HEK293 (cell line): ENCODE data around the gene ROR2.

Experiments used
- CTCF ChIA-PET: fragments of 350-600 bp; formaldehyde crosslinking; extraction: SDS; loops from one replicate; lab custom pipeline; 2021; ENCODE audit warnings: antibody characterized with exemption; lab: Yijun Ruan, JAX
- POLR2A ChIA-PET: fragments of 300-600 bp; formaldehyde crosslinking; extraction: SDS; loops from one replicate; lab custom pipeline; 2020; ENCODE audit warnings: antibody characterized with exemption, inconsistent platforms; lab: Yijun Ruan, JAX
- H3K27ac ChIP-seq: fragments of 200-500 bp; sonication (Bioruptor generic); 2 replicates; pipeline ENCODE4 v1.5.1; 2014; ENCODE audit warnings: low read depth, low read length, control low read depth, inconsistent platforms; ENCODE audit errors: extremely low read depth
- H3K36me3 ChIP-seq, 2 experiments: fragments of 200-500 bp in 1 of 2; sonication (Bioruptor generic) in 1 of 2; 1 replicate in 1 of 2; 2 replicates in 1 of 2; pipeline ENCODE4 v1.5.1; 2014 to 2017; ENCODE audit warnings: inconsistent platforms in 2 of 2, low read length in 2 of 2; ENCODE audit not compliant: control insufficient read depth in 2 of 2, insufficient read depth in 1 of 2
- H3K4me1 ChIP-seq: fragments of 200-500 bp; sonication (Bioruptor generic); 2 replicates; pipeline ENCODE4 v1.5.1; 2014; ENCODE audit warnings: mild to moderate bottlenecking, low read length, inconsistent platforms; ENCODE audit not compliant: control insufficient read depth, insufficient read depth
- H3K4me3 ChIP-seq: 2 replicates; pipeline ENCODE4 v1.5.1; 2011; ENCODE audit warnings: low read depth, mild to moderate bottlenecking, control low read depth, low read length, moderate library complexity
- H3K9me3 ChIP-seq: fragments of 200-500 bp; sonication (Bioruptor generic); 2 replicates; pipeline ENCODE4 v1.5.1; 2014; ENCODE audit warnings: low read depth, low read length, inconsistent platforms; ENCODE audit not compliant: control insufficient read depth, insufficient read depth
- BCL11A ChIP-seq: fragments of 450-650 bp; formaldehyde crosslinking; IDR thresholded peaks from 2 replicates; pipeline ENCODE4 v1.5.1; 2016; ENCODE audit warnings: low read depth, missing biosample characterization, missing genetic modification characterization
- BCL11B ChIP-seq: fragments of 450-650 bp; formaldehyde crosslinking; IDR thresholded peaks from 2 replicates; pipeline ENCODE4 v1.5.1; 2016; ENCODE audit warnings: low read depth, missing biosample characterization, missing genetic modification characterization
- FEZF1 ChIP-seq: fragments of 450-650 bp; formaldehyde crosslinking; IDR thresholded peaks from 2 replicates; pipeline ENCODE4 v1.5.1; 2016; ENCODE audit warnings: missing biosample characterization, missing genetic modification characterization
- KLF9 ChIP-seq: fragments of 450-650 bp; formaldehyde crosslinking; IDR thresholded peaks from 2 replicates; pipeline ENCODE4 v1.5.1; 2016; ENCODE audit warnings: missing biosample characterization, missing genetic modification characterization, low read depth
- OSR2 ChIP-seq: fragments of 450-650 bp; formaldehyde crosslinking; IDR thresholded peaks from 2 replicates; pipeline ENCODE4 v1.5.1; 2016; ENCODE audit warnings: missing biosample characterization, missing genetic modification characterization
- ZBTB20 ChIP-seq: fragments of 450-650 bp; formaldehyde crosslinking; IDR thresholded peaks from 2 replicates; pipeline ENCODE4 v1.5.1; 2016; ENCODE audit warnings: missing biosample characterization, missing genetic modification characterization
- ZNF133 ChIP-seq: fragments of 450-650 bp; formaldehyde crosslinking; IDR thresholded peaks from 2 replicates; pipeline ENCODE4 v1.5.1; 2016; ENCODE audit warnings: missing biosample characterization, missing genetic modification characterization
- ZNF138 ChIP-seq: fragments of 450-650 bp; formaldehyde crosslinking; IDR thresholded peaks from 2 replicates; pipeline ENCODE4 v1.5.1; 2016; ENCODE audit warnings: missing biosample characterization, missing genetic modification characterization, borderline replicate concordance
- ZNF184 ChIP-seq: fragments of 450-650 bp; IDR thresholded peaks from 2 replicates; pipeline ENCODE4 v1.5.1; 2018; ENCODE audit warnings: missing biosample characterization, mild to moderate bottlenecking, missing genetic modification characterization
- ZNF2 ChIP-seq: fragments of 450-650 bp; formaldehyde crosslinking; IDR thresholded peaks from 2 replicates; pipeline ENCODE4 v1.5.1; 2016; ENCODE audit warnings: missing biosample characterization, missing genetic modification characterization
- ZNF23 ChIP-seq: fragments of 450-650 bp; formaldehyde crosslinking; IDR thresholded peaks from 2 replicates; pipeline ENCODE4 v1.5.1; 2016; ENCODE audit warnings: missing biosample characterization, missing genetic modification characterization, borderline replicate concordance
- ZNF292 ChIP-seq: fragments of 450-650 bp; formaldehyde crosslinking; IDR thresholded peaks from 2 replicates; pipeline ENCODE4 v1.5.1; 2016; ENCODE audit warnings: low read depth, missing biosample characterization, missing genetic modification characterization, borderline replicate concordance
- ZNF324 ChIP-seq: fragments of 450-650 bp; formaldehyde crosslinking; IDR thresholded peaks from 2 replicates; pipeline ENCODE4 v1.5.1; 2016; ENCODE audit warnings: missing biosample characterization, missing genetic modification characterization
- ZNF341 ChIP-seq: fragments of 450-650 bp; formaldehyde crosslinking; IDR thresholded peaks from 2 replicates; pipeline ENCODE4; 2016; ENCODE audit warnings: low read depth, missing biosample characterization, missing genetic modification characterization
- ZNF37A ChIP-seq: fragments of 450-650 bp; IDR thresholded peaks from 2 replicates; pipeline ENCODE4 v1.5.1; 2018; ENCODE audit warnings: missing biosample characterization, missing genetic modification characterization
- ZNF416 ChIP-seq: fragments of 450-650 bp; formaldehyde crosslinking; IDR thresholded peaks from 2 replicates; pipeline ENCODE4 v1.5.1; 2016; ENCODE audit warnings: missing biosample characterization, missing genetic modification characterization
- ZNF488 ChIP-seq: fragments of 450-650 bp; formaldehyde crosslinking; IDR thresholded peaks from 2 replicates; pipeline ENCODE4 v1.5.1; 2016; ENCODE audit warnings: missing biosample characterization, missing genetic modification characterization
- ZNF501 ChIP-seq: fragments of 450-650 bp; formaldehyde crosslinking; IDR thresholded peaks from 2 replicates; pipeline ENCODE4 v1.5.1; 2016; ENCODE audit warnings: missing biosample characterization, missing genetic modification characterization
- ZNF549 ChIP-seq: fragments of 450-650 bp; IDR thresholded peaks from 2 replicates; pipeline ENCODE4 v1.5.1; 2018; ENCODE audit warnings: missing biosample characterization, missing genetic modification characterization, mild to moderate bottlenecking, inconsistent platforms, moderate library complexity
- ZNF707 ChIP-seq: fragments of 450-650 bp; formaldehyde crosslinking; IDR thresholded peaks from 2 replicates; pipeline ENCODE4 v1.5.1; 2016; ENCODE audit warnings: missing biosample characterization, missing genetic modification characterization
- ZNF777 ChIP-seq: fragments of 450-650 bp; formaldehyde crosslinking; IDR thresholded peaks from 2 replicates; pipeline ENCODE4 v1.5.1; 2017; ENCODE audit warnings: missing biosample characterization, missing genetic modification characterization, borderline replicate concordance
- ZNF830 ChIP-seq: fragments of 450-650 bp; IDR thresholded peaks from 2 replicates; pipeline ENCODE4 v1.5.0; 2018; ENCODE audit warnings: missing biosample characterization, missing genetic modification characterization, low read depth, mild to moderate bottlenecking, moderate library complexity
- ZNF843 ChIP-seq: fragments of 450-650 bp; formaldehyde crosslinking; IDR thresholded peaks from 2 replicates; pipeline ENCODE4 v1.5.1; 2016; ENCODE audit warnings: missing biosample characterization, missing genetic modification characterization
- TF ChIP-seq, protein P1 (sequence below): fragments of 450-650 bp; formaldehyde crosslinking; IDR thresholded peaks from 2 replicates; pipeline ENCODE4 v1.5.1; 2016; ENCODE audit warnings: missing biosample characterization, missing genetic modification characterization, borderline replicate concordance
- TF ChIP-seq, protein P2 (sequence below): fragments of 450-650 bp; formaldehyde crosslinking; IDR thresholded peaks from 2 replicates; pipeline ENCODE4 v1.5.1; 2016; ENCODE audit warnings: missing biosample characterization, missing genetic modification characterization
- TF ChIP-seq, protein P3 (sequence below): fragments of 450-650 bp; formaldehyde crosslinking; IDR thresholded peaks from 2 replicates; pipeline ENCODE4 v1.5.1; 2016; ENCODE audit warnings: missing biosample characterization, missing genetic modification characterization
- TF ChIP-seq, protein P4 (sequence below): fragments of 450-650 bp; formaldehyde crosslinking; conservative IDR thresholded peaks from 2 replicates; pipeline ENCODE4 v1.5.1; 2016; ENCODE audit warnings: low read depth, missing biosample characterization, missing genetic modification characterization

ROR2 gene

DNA sequence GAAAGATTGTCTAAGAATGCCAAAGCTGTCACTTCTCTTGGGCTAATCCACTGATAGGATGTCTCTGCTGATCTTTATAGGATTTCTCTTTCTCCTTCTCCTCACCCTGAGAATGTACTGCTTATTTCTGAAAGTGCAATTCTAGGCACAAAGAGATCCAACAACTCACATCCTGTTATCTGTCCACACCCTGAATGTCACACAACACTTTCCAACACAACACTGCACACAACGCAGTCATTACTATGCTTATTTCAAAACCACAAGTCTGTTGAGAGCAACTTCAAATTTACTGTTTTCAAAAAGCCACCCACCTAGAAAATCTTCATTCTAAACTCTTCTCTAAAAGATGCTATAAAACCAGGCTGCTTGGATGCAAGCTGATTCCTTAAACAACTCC lies 215.0 kb downstream of the ROR2 start:
- Histone ChIP-seq H3K9me3 (no peaks in the 10 kb centered on the region), H3K36me3 (peaks cover 0 to 24% of the 10 kb centered on the region in 2 experiments; a peak in 1 of 3 replicates), H3K4me1 (no peaks in the 10 kb centered on the region), H3K27ac (no peak overlapping the region), H3K4me3 (no peak overlapping the region)
- POLR2A ChIA-PET: interaction anchor here (0.7 kb wide), 1 partner anchor 88 kb away, joined by 3 read pairs; no protein-coding TSS in a partner anchor
- CTCF ChIA-PET: interaction anchor here (0.6 to 2.6 kb wide), 21 partner anchors 10 to 821 kb away, joined by 3 to 18 read pairs (median 3); no protein-coding TSS in a partner anchor
- TF ChIP-seq ZNF292 (tag by site-specific recombination): no peak
- TF ChIP-seq ZNF324: no peak
- TF ChIP-seq ZBTB20 (tag by site-specific recombination): no peak
- TF ChIP-seq BCL11A (tag by site-specific recombination): no peak
- no peak for TF ChIP-seq ZNF23
- no peak for TF ChIP-seq ZNF549 (tag by site-specific recombination)

DNA sequence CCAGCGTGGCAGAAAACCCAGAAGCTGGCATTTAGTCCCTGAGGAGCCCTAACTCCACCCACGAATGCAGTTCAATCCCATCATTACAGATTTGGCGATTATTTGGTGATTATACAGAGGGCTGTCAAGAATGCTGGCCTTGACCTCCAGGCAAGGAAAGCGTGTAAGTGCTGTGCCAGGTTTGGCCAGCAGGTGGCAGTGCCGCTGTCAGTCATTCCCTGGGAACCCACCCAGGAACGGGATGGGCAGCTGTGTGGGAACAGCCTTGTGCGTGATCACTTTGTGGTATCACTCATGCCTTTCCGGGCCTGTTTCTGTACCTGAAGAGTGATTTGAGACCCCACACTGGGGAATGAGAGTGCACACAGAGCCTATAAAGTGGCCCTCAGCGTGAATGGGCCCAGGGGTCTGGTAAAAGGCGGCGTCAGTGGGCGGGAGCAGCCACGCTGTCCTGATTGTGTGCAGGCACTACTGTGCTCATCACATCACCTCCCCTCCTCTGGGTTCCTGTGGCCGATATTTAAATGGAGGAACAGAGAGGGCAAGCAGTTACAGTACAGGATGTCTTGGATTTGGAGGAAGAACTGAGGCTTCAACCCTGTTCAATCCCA lies 215.6 kb downstream of the ROR2 start:
- Histone ChIP-seq H3K4me3 (no peak overlapping the region), H3K27ac (no peak overlapping the region), H3K9me3 (no peaks in the 10 kb centered on the region), H3K36me3 (peaks cover 0 to 24% of the 10 kb centered on the region in 2 experiments; a peak in 1 of 3 replicates), H3K4me1 (no peaks in the 10 kb centered on the region)
- ChIA-PET CTCF (interaction anchor here (0.6 to 2.6 kb wide), 23 partner anchors 9 to 820 kb away, joined by 3 to 18 read pairs (median 3); partner anchors contain the start of gene ROR2), POLR2A (no interaction called here)
- 0 out of 2 replicates have a peak, but pooled peaks have one; percentile 24 for TF ChIP-seq ZNF2 (tag by site-specific recombination)
- TF ChIP-seq ZNF501 (tag by site-specific recombination): no peak
- no peak for TF ChIP-seq OSR2 (tag by site-specific recombination)
- TF ChIP-seq, protein P1, sequence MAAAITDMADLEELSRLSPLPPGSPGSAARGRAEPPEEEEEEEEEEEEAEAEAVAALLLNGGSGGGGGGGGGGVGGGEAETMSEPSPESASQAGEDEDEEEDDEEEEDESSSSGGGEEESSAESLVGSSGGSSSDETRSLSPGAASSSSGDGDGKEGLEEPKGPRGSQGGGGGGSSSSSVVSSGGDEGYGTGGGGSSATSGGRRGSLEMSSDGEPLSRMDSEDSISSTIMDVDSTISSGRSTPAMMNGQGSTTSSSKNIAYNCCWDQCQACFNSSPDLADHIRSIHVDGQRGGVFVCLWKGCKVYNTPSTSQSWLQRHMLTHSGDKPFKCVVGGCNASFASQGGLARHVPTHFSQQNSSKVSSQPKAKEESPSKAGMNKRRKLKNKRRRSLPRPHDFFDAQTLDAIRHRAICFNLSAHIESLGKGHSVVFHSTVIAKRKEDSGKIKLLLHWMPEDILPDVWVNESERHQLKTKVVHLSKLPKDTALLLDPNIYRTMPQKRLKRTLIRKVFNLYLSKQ (tag by site-specific recombination): no peak
- TF ChIP-seq ZNF777 (tag by site-specific recombination): no peak
- TF ChIP-seq ZNF416: no peak
- TF ChIP-seq, protein P2, sequence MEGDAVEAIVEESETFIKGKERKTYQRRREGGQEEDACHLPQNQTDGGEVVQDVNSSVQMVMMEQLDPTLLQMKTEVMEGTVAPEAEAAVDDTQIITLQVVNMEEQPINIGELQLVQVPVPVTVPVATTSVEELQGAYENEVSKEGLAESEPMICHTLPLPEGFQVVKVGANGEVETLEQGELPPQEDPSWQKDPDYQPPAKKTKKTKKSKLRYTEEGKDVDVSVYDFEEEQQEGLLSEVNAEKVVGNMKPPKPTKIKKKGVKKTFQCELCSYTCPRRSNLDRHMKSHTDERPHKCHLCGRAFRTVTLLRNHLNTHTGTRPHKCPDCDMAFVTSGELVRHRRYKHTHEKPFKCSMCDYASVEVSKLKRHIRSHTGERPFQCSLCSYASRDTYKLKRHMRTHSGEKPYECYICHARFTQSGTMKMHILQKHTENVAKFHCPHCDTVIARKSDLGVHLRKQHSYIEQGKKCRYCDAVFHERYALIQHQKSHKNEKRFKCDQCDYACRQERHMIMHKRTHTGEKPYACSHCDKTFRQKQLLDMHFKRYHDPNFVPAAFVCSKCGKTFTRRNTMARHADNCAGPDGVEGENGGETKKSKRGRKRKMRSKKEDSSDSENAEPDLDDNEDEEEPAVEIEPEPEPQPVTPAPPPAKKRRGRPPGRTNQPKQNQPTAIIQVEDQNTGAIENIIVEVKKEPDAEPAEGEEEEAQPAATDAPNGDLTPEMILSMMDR (tag by site-specific recombination): peak; percentile 71
- TF ChIP-seq ZNF707 (tag by site-specific recombination): no peak
- TF ChIP-seq ZNF184: no peak
- no peak for TF ChIP-seq ZNF138 (tag by site-specific recombination)
- TF ChIP-seq, protein P3, sequence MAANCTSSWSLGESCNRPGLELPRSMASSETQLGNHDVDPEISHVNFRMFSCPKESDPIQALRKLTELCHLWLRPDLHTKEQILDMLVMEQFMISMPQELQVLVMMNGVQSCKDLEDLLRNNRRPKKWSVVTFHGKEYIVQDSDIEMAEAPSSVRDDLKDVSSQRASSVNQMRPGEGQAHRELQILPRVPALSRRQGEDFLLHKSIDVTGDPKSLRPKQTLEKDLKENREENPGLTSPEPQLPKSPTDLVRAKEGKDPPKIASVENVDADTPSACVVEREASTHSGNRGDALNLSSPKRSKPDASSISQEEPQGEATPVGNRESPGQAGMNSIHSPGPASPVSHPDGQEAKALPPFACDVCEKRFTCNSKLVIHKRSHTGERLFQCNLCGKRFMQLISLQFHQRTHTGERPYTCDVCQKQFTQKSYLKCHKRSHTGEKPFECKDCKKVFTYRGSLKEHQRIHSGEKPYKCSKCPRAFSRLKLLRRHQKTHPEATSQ: no peak
- no peak for TF ChIP-seq ZNF37A
- TF ChIP-seq ZNF133 (tag by site-specific recombination): no peak
- peak; percentile 66 for TF ChIP-seq ZNF341 (tag by site-specific recombination)
- no peak for TF ChIP-seq KLF9 (tag by site-specific recombination)
- TF ChIP-seq, protein P4, sequence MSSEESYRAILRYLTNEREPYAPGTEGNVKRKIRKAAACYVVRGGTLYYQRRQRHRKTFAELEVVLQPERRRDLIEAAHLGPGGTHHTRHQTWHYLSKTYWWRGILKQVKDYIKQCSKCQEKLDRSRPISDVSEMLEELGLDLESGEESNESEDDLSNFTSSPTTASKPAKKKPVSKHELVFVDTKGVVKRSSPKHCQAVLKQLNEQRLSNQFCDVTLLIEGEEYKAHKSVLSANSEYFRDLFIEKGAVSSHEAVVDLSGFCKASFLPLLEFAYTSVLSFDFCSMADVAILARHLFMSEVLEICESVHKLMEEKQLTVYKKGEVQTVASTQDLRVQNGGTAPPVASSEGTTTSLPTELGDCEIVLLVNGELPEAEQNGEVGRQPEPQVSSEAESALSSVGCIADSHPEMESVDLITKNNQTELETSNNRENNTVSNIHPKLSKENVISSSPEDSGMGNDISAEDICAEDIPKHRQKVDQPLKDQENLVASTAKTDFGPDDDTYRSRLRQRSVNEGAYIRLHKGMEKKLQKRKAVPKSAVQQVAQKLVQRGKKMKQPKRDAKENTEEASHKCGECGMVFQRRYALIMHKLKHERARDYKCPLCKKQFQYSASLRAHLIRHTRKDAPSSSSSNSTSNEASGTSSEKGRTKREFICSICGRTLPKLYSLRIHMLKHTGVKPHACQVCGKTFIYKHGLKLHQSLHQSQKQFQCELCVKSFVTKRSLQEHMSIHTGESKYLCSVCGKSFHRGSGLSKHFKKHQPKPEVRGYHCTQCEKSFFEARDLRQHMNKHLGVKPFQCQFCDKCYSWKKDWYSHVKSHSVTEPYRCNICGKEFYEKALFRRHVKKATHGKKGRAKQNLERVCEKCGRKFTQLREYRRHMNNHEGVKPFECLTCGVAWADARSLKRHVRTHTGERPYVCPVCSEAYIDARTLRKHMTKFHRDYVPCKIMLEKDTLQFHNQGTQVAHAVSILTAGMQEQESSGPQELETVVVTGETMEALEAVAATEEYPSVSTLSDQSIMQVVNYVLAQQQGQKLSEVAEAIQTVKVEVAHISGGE: no peak
- no peak for TF ChIP-seq FEZF1 (tag by site-specific recombination)
- no peak for TF ChIP-seq BCL11B (tag by site-specific recombination)
- TF ChIP-seq ZNF843 (tag by site-specific recombination): no peak
- no peak for TF ChIP-seq ZNF488 (tag by site-specific recombination)
- no peak for TF ChIP-seq ZNF830 (tag by site-specific recombination)
